Measurements from ENCODE around the gene RAMP2.

- TF ChIP-seq CTCF (IDR thresholded peaks at IDR 0.05): no peak
- no peak for TF ChIP-seq POLR2A (IDR thresholded peaks at IDR 0.05; ENCODE audit: low read depth)
- TF ChIP-seq POLR2AphosphoS5 (IDR thresholded peaks at IDR 0.05): no peak
- TF ChIP-seq EP300 (IDR thresholded peaks at IDR 0.05): no peak
These were observed 20.3 kb upstream of the RAMP2 start for GRCh38 chr17:42740699-42741098.
